Dendritic cell treated with granulocyte-macrophage colony-stimulating factor and Interleukin-4, amounts not matched to agents 40 ng/mL and 50 ng/mL, for 4 days (primary cell): ENCODE results near the gene CD300LG.

ENCODE experiments used
- H3K27ac Mint-ChIP-seq: one replicate; pipeline ENCODE4 v1.8.0; 2022; ENCODE audit warnings: mild to moderate bottlenecking, mixed read lengths
- H3K27me3 Mint-ChIP-seq: one replicate; pipeline ENCODE4 v1.8.0; 2022; ENCODE audit warnings: mild to moderate bottlenecking, mixed read lengths
- H3K36me3 Mint-ChIP-seq: one replicate; pipeline ENCODE4 v1.8.0; 2022; ENCODE audit warnings: low read depth, mixed read lengths
- H3K4me1 Mint-ChIP-seq: one replicate; pipeline ENCODE4 v1.8.0; 2022; ENCODE audit warnings: low read depth, mixed read lengths
- H3K4me3 Mint-ChIP-seq: one replicate; pipeline ENCODE4 v1.8.0; 2022; ENCODE audit warnings: mild to moderate bottlenecking, moderate library complexity, mixed read lengths
- H3K9me3 Mint-ChIP-seq: one replicate; pipeline ENCODE4 v1.8.0; 2022; ENCODE audit warnings: mixed read lengths
- intact Hi-C: fragments of 100-400 bp; cut with micrococcal nuclease; formaldehyde crosslinking; loops from one replicate; pipeline ENCODE4 v1.15.0; 2022

Gene CD300LG

DNA sequence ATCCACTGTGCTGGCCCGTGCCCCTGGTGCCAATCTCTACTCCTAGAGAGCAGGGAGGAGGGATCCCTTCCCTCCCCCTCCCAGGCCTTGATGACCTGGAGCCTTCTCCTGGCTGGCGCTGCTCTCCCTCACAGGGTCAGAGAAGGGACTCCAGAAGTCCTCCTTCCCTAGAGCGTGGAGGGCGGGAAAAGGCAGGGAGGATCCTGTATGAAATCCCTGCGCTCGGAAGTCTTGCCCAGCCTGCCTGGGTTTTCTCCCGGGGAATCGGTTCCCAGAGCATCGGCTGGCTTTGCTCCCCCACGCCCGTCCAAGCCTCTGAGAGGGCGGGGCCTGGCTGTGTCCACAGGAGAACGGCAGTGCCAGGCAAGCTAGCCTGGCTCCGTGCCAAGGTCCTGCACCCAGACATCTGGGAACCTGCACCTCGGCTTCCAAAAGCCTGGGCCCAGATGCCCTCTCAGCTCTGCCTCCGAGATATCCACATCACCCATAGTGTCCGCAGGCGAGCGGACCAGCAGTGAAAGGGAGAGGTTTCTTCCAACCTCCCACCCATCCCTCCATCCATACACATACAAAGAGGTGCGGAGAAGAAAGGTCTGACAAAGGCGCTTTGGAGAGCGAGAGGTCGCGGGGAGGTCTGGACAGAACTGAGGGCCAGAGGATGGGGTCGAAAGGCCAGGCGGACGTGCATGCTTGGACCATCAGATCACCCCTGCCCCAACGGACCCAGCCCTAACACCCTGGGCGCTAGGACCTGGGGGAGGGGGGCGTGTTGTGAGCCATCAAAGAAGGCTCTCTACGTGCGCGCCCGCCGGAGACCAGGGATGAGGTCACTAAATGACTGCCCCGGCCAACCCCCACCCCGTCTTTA, 59.2 kb downstream of the CD300LG start:
- Mint-ChIP-seq H3K4me1 (peaks cover 28% of the 10 kb centered on the region), H3K27ac (no peak overlapping the region), H3K9me3 (no peaks in the 10 kb centered on the region), H3K36me3 (no peaks in the 10 kb centered on the region), H3K4me3 (no peak overlapping the region), H3K27me3 (peaks cover 69% of the 10 kb centered on the region)
- intact Hi-C loops = no loop called here

DNA sequence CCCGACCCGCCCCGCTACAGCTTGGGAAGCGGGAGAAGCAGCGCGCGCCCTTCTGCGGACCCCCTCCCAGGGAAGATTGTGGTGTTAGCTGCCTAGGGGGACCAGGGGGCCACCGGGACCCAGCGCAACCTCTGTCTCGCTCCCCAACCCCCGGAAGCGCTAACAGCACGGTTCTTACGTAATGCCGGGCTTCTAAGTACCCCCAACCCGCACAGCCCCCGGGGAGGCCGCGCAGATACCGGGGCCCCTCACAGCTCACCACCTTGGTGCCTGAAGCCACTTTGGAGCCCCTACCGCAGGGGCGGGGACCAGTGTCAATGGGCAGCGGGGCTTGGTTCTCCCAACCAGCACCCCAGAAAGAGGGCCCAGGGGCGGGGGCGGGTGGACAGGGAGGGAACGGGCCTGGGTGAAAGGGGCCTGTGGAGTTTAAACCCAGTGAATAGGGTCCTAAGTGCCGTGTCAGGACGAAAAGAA, 60.0 kb downstream of the CD300LG start:
- Mint-ChIP-seq H3K4me3 (peak overlapping the region; percentile 23), H3K27me3 (peaks cover 63% of the 10 kb centered on the region), H3K36me3 (no peaks in the 10 kb centered on the region), H3K27ac (no peak overlapping the region), H3K4me1 (peaks cover 26% of the 10 kb centered on the region), H3K9me3 (no peaks in the 10 kb centered on the region)
- intact Hi-C loops = no loop called here

DNA sequence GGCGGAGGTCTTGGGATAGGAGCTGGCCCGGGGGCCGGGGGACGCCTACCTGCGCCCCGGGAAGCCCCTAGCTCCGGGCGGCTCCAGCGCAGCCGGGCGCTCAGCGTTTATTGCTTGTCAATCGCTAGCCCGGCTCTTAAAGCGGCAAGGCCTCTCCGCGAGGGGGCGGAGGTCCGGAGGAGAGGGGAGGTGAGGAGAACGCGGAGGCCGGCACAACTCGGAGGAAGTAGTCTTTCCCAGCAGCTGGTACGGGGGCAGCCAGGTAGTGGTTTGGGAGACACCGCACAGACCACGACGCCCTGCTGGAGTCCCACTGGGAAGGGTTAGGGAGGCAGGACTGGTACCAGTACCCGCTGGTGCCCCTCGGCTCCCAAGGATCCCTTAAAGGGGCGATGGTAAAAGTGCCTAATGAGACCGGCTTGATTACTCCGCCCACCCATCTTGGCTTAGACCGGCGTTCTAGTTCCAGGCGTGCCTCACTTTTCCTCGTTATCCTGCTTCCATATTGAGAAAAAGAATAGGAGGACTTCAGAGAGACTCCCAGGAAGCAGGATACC, 60.5 kb downstream of the CD300LG start, which contains the start of gene MPP2:
Gene MPP2, minus strand, starts transcription at position 112 of the 557 bp plus-strand sequence. CDS start 3,076 bp downstream, outside the sequence.
- no peaks in the 10 kb centered on the region for H3K9me3 Mint-ChIP-seq
- intact Hi-C loops = no loop called here
- H3K4me3 Mint-ChIP-seq = peak within 1 kb of the TSS; percentile 23
- peaks cover 60% of the 10 kb centered on the region for H3K27me3 Mint-ChIP-seq
- H3K27ac Mint-ChIP-seq = no peak within 1 kb of the TSS
- peaks cover 26% of the 10 kb centered on the region for H3K4me1 Mint-ChIP-seq
- H3K36me3 Mint-ChIP-seq = no peaks in the 10 kb centered on the region

DNA sequence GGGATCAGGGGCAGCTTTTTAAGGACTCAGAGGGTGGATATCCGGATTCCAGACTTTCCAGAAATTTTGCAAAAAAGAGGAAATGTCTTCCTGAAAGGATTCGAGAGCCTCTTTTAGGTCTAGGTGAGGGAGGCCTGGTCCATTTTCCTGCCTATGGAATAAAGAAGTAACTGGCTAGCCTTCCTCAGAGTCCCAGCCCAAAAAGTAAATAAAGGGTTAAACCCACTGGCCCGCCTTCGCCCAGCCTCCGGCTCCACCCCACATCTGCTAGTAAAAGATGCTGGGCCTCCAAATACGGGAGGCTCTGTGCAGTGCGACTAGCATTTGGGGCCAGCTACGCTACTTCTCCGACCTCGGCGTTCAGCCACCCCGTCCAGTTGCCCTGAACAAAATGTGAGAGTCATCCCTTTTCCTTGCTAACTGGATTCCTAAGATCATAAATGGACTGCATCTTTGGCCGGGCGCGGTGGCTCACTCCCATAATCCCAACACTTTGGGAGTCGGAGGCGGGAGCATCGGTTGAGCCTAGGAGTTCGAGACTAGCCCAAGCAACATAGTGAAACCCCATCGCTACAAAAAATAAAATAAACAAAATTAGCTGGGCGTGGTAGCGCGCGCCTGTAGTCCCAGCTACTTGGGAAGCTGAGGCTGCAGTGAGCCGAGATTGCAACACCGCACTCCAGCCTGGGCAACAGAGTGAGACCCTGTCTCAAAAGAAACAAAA, 61.2 kb downstream of the CD300LG start:
- Mint-ChIP-seq H3K4me1 (peaks cover 26% of the 10 kb centered on the region), H3K9me3 (no peaks in the 10 kb centered on the region), H3K4me3 (no peak overlapping the region), H3K36me3 (no peaks in the 10 kb centered on the region), H3K27ac (no peak overlapping the region), H3K27me3 (peaks cover 60% of the 10 kb centered on the region)
- intact Hi-C loops = no loop called here

DNA sequence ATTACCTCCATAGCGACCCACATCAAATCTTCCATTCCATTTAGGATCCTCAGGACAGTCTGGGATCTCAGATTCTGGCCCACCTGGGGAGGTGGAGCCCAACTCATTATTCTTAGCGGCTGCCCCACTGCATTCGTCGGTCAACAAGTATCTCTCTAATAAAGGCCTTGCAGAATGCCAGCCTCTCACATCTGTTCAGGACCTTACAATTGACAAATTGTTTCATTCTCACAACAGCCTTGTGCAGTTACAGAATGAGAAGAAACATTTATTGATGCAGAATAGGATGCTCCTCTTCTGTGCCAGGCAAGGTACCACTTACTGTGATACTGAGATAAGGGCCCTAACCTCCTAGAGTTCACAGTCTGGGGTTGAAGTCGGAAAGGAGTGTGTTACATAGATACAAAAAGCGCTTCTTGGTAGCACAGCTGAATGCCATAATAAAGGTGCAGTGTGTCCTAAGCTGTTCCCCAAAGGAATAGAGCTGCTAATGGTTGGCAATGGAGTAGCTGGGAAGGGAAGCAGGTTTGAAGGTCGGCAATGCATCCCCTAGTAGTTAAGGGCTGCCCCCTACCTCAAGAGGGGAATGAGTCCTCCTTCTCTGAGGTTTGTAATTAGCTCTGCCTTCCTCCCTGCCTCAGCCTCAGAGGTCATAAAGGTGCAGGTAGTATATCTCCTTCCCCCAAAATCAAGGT, 62.7 kb downstream of the CD300LG start:
- intact Hi-C loops = no loop called here
- peaks cover 26% of the 10 kb centered on the region for H3K4me1 Mint-ChIP-seq
- H3K4me3 Mint-ChIP-seq = no peak overlapping the region
- peaks cover 51% of the 10 kb centered on the region for H3K27me3 Mint-ChIP-seq
- no peak overlapping the region for H3K27ac Mint-ChIP-seq
- no peaks in the 10 kb centered on the region for H3K36me3 Mint-ChIP-seq
- no peaks in the 10 kb centered on the region for H3K9me3 Mint-ChIP-seq

DNA sequence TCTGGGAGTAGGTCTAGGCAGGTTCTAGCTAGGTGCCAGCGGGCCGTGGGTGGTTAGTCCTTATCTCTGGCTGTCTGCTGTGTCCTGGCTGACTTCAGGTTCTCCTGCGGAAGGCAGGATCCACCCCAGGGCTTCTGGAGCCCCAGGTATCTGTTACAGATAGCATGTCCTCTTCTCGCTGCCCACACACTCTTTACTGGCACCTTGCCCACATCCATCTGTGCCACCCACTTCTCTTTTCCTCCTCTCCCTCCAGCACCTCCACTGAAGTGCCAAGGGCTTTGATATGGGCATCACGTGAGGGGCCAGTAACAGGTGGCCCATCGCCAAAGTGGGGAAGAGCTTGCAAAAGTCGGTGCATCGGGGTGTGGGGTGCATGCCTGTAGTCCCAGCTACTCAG, 64.9 kb downstream of the CD300LG start:
- Mint-ChIP-seq H3K27me3 (peaks cover 29% of the 10 kb centered on the region), H3K36me3 (no peaks in the 10 kb centered on the region), H3K4me3 (no peak overlapping the region), H3K9me3 (no peaks in the 10 kb centered on the region), H3K4me1 (peaks cover 20% of the 10 kb centered on the region), H3K27ac (no peak overlapping the region)
- intact Hi-C loops = no loop called here

DNA sequence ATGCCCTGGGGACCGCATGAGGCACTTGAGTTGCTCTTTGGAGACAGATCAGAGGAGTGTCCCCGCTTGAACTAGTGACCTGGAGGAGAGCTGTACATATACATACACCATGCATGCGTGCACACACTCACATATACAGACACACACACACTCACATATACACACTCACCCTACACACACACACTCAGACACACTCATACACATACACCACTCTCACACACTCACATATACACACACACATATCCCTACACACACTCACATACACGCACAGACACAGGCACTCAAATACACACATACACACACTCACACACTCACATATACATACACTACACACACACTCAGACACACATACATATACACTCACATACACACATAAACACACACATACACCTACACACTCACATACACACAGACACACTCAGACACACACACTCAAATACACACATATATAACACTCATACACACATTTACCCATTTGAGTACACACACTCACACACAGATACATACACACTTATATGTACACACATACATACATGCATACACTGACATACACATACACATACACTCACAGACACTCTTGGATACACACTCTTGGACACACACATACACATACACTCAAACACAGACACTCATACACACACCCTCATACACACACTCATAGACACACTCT, 65.8 kb downstream of the CD300LG start:
- H3K27me3 Mint-ChIP-seq = peaks cover 21% of the 10 kb centered on the region

More for the DNA sequence above, 65.8 kb downstream of the CD300LG start:
- Mint-ChIP-seq H3K36me3 (no peaks in the 10 kb centered on the region), H3K4me3 (no peak overlapping the region), H3K27ac (no peak overlapping the region), H3K9me3 (no peaks in the 10 kb centered on the region), H3K4me1 (peaks cover 17% of the 10 kb centered on the region)
- intact Hi-C loops = no loop called here
